HepG2 (cell line): ENCODE data around the gene MRPL28. TPM values are rescaled to one million over a fixed set of nuclear protein-coding genes. Genes with fewer than 3 reads are reported as not detected.

Experiments used
- BATF2 ChIP-seq: sonication (generic); formaldehyde crosslinking; IDR thresholded peaks from 2 replicates; pipeline ENCODE4 v1.8.0; 2022; ENCODE audit warnings: mild to moderate bottlenecking, missing genetic modification reagents, moderate library complexity
- CC2D1A ChIP-seq: sonication (generic); formaldehyde crosslinking; IDR thresholded peaks from 2 replicates; pipeline ENCODE4 v1.8.1; 2023; ENCODE audit warnings: mild to moderate bottlenecking, missing genetic modification reagents
- DZIP1 ChIP-seq: sonication (generic); formaldehyde crosslinking; IDR thresholded peaks from 2 replicates; pipeline ENCODE4 v1.5.0; 2020; ENCODE audit warnings: mild to moderate bottlenecking, missing genetic modification reagents
- NBN ChIP-seq: fragments of 450-650 bp; conservative IDR thresholded peaks from 2 replicates; pipeline ENCODE4 v1.6.1; 2017
- NR2F2 ChIP-seq: IDR thresholded peaks from 2 replicates; pipeline ENCODE4 v1.6.1; 2012; ENCODE audit warnings: low read depth, inconsistent platforms, borderline replicate concordance
- PHF8 ChIP-seq: sonication (generic); formaldehyde crosslinking; IDR thresholded peaks from 2 replicates; pipeline ENCODE4 v1.5.0; 2020; ENCODE audit warnings: missing genetic modification reagents
- PRMT3 ChIP-seq: sonication (generic); formaldehyde crosslinking; IDR thresholded peaks from 2 replicates; pipeline ENCODE4 v1.8.1; 2022; ENCODE audit warnings: low read depth, mild to moderate bottlenecking, moderate library complexity, missing genetic modification reagents, borderline replicate concordance
- SYNCRIP ChIP-seq: fragments of 200-400 bp; formaldehyde crosslinking; IDR thresholded peaks from 2 replicates; pipeline ENCODE4 v1.6.1; 2018; ENCODE audit warnings: mild to moderate bottlenecking, low read depth, low read length; ENCODE audit not compliant: insufficient read depth
- ZNF138 ChIP-seq: sonication (generic); formaldehyde crosslinking; IDR thresholded peaks from 2 replicates; pipeline ENCODE4 v1.5.0; 2020; ENCODE audit warnings: mild to moderate bottlenecking, low read depth, missing genetic modification reagents
- ZNF468 ChIP-seq: sonication (generic); formaldehyde crosslinking; IDR thresholded peaks from 2 replicates; pipeline ENCODE4 v1.8.0; 2022; ENCODE audit warnings: mild to moderate bottlenecking, moderate library complexity, missing genetic modification reagents
- ZNF543 ChIP-seq: sonication (generic); formaldehyde crosslinking; IDR thresholded peaks from 2 replicates; pipeline ENCODE4 v1.4.0; 2020; ENCODE audit warnings: mild to moderate bottlenecking, missing genetic modification reagents
- ZNF552 ChIP-seq: sonication (generic); formaldehyde crosslinking; IDR thresholded peaks from 2 replicates; pipeline ENCODE4 v1.9.0; 2022; ENCODE audit warnings: missing genetic modification reagents, mild to moderate bottlenecking, borderline replicate concordance
- ZNF75D ChIP-seq: sonication (generic); formaldehyde crosslinking; IDR thresholded peaks from 2 replicates; pipeline ENCODE4 v1.8.1; 2023; ENCODE audit warnings: missing genetic modification reagents, mild to moderate bottlenecking, borderline replicate concordance
- ZNF780A ChIP-seq: sonication (generic); formaldehyde crosslinking; IDR thresholded peaks from 2 replicates; pipeline ENCODE4 v1.8.0; 2022; ENCODE audit warnings: mild to moderate bottlenecking, missing genetic modification reagents, moderate library complexity
- polyA plus RNA-seq, 8 experiments: library from polyadenylated mRNA; depleted of rRNA in 3 of 8; stranded (reverse) in 7 of 8; unstranded in 1 of 8; fragments of >200 nt; fragmentation: Illumina TruSeq in 4 of 8; extraction: Trizol in 4 of 8; gene quantifications; 2 replicates each; pipeline versions ENCODE4 v1.2.1 to v1.2.3, GENCODE V29; 2011 to 2016; ENCODE audit warnings: low read depth in 4 of 8, missing spikeins in 1 of 8, mixed read lengths in 1 of 8; ENCODE audit not compliant: insufficient read depth in 1 of 8
- total RNA-seq, 5 experiments: library from RNA; depleted of rRNA; stranded (reverse); fragments of >200 nt; fragmentation: Illumina TruSeq; extraction: Trizol; gene quantifications; 2 replicates each; pipeline ENCODE4 v1.2.3, GENCODE V29; 2016; ENCODE audit warnings: low read depth in 1 of 5
- TF ChIP-seq, protein P1 (sequence below): sonication (generic); formaldehyde crosslinking; IDR thresholded peaks from 2 replicates; pipeline ENCODE4 v1.4.0; 2020; ENCODE audit warnings: missing genetic modification reagents, mild to moderate bottlenecking, borderline replicate concordance
- TF ChIP-seq, protein P2 (sequence below): sonication (generic); formaldehyde crosslinking; IDR thresholded peaks from 2 replicates; pipeline ENCODE4 v1.8.0; 2022; ENCODE audit warnings: mild to moderate bottlenecking, missing genetic modification reagents, borderline replicate concordance
- TF ChIP-seq, protein P3 (sequence below): sonication (generic); formaldehyde crosslinking; conservative IDR thresholded peaks from 2 replicates; pipeline ENCODE4 v1.5.0; 2020; ENCODE audit warnings: missing genetic modification reagents
- TF ChIP-seq, protein P4 (sequence below), 2 experiments: sonication (generic) in 1 of 2; formaldehyde crosslinking in 1 of 2; IDR thresholded peaks; 2 replicates each; pipeline versions ENCODE4 v1.5.1 to v1.6.1; 2011 to 2020; ENCODE audit warnings: borderline replicate concordance in 1 of 2, low read depth in 1 of 2, low read length in 1 of 2, mild to moderate bottlenecking in 1 of 2, missing genetic modification reagents in 1 of 2, moderate library complexity in 1 of 2

The MRPL28 gene
- total and polyA plus RNA-seq, 2 of the 13 experiments (the other 11 are each of a cell fraction or from before 2014, with no cell fraction given) = 114 to 135 TPM

- TF ChIP-seq, protein P1, sequence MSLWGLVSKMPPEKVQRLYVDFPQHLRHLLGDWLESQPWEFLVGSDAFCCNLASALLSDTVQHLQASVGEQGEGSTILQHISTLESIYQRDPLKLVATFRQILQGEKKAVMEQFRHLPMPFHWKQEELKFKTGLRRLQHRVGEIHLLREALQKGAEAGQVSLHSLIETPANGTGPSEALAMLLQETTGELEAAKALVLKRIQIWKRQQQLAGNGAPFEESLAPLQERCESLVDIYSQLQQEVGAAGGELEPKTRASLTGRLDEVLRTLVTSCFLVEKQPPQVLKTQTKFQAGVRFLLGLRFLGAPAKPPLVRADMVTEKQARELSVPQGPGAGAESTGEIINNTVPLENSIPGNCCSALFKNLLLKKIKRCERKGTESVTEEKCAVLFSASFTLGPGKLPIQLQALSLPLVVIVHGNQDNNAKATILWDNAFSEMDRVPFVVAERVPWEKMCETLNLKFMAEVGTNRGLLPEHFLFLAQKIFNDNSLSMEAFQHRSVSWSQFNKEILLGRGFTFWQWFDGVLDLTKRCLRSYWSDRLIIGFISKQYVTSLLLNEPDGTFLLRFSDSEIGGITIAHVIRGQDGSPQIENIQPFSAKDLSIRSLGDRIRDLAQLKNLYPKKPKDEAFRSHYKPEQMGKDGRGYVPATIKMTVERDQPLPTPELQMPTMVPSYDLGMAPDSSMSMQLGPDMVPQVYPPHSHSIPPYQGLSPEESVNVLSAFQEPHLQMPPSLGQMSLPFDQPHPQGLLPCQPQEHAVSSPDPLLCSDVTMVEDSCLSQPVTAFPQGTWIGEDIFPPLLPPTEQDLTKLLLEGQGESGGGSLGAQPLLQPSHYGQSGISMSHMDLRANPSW (CRISPR knock-in tag) = no peak
- no peak for TF ChIP-seq ZNF552 (CRISPR knock-in tag)
- TF ChIP-seq ZNF468 (CRISPR knock-in tag) = no peak
- TF ChIP-seq, protein P2, sequence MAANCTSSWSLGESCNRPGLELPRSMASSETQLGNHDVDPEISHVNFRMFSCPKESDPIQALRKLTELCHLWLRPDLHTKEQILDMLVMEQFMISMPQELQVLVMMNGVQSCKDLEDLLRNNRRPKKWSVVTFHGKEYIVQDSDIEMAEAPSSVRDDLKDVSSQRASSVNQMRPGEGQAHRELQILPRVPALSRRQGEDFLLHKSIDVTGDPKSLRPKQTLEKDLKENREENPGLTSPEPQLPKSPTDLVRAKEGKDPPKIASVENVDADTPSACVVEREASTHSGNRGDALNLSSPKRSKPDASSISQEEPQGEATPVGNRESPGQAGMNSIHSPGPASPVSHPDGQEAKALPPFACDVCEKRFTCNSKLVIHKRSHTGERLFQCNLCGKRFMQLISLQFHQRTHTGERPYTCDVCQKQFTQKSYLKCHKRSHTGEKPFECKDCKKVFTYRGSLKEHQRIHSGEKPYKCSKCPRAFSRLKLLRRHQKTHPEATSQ (CRISPR knock-in tag) = no peak
- TF ChIP-seq NR2F2 = no peak
- no peak for TF ChIP-seq CC2D1A
- TF ChIP-seq ZNF138 = no peak
- no peak for TF ChIP-seq ZNF75D (CRISPR knock-in tag)
- no peak for TF ChIP-seq DZIP1 (CRISPR knock-in tag)
- TF ChIP-seq, protein P3, sequence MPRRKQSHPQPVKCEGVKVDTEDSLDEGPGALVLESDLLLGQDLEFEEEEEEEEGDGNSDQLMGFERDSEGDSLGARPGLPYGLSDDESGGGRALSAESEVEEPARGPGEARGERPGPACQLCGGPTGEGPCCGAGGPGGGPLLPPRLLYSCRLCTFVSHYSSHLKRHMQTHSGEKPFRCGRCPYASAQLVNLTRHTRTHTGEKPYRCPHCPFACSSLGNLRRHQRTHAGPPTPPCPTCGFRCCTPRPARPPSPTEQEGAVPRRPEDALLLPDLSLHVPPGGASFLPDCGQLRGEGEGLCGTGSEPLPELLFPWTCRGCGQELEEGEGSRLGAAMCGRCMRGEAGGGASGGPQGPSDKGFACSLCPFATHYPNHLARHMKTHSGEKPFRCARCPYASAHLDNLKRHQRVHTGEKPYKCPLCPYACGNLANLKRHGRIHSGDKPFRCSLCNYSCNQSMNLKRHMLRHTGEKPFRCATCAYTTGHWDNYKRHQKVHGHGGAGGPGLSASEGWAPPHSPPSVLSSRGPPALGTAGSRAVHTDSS (CRISPR knock-in tag) = no peak
- no peak for TF ChIP-seq NBN
- TF ChIP-seq PRMT3 (CRISPR knock-in tag) = no peak
- TF ChIP-seq ZNF780A (CRISPR knock-in tag) = no peak
- TF ChIP-seq, protein P4, sequence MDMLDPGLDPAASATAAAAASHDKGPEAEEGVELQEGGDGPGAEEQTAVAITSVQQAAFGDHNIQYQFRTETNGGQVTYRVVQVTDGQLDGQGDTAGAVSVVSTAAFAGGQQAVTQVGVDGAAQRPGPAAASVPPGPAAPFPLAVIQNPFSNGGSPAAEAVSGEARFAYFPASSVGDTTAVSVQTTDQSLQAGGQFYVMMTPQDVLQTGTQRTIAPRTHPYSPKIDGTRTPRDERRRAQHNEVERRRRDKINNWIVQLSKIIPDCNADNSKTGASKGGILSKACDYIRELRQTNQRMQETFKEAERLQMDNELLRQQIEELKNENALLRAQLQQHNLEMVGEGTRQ (IDR thresholded peaks at IDR 0.05; ENCODE audit: low read depth, low read length) = no peak
- TF ChIP-seq, protein P4 (CRISPR knock-in tag; IDR thresholded peaks at IDR 0.05; ENCODE audit: borderline replicate concordance) = no peak
- TF ChIP-seq ZNF543 (CRISPR knock-in tag) = no peak
- TF ChIP-seq SYNCRIP = no peak
- TF ChIP-seq BATF2 (CRISPR knock-in tag) = no peak
- TF ChIP-seq PHF8 (CRISPR knock-in tag) = no peak
These were observed at the start of gene MRPL28 (continued) for GRCh38 chr16:370443-370842.
